Measurements from ENCODE around the gene CMPK2.

Gene CMPK2

GRCh38 chr2:6881516-6881915, 15.8 kb upstream of the CMPK2 start:
- POLR2A ChIA-PET = no interaction called here
- Histone ChIP-seq H3K27ac (ENCODE audit: extremely low read depth, low read depth, low read length) (no peak overlapping the region), H3K4me1 (ENCODE audit: control insufficient read depth, insufficient read depth, low read length) (no peaks in the 10 kb centered on the region), H3K4me3 (ENCODE audit: low read depth, low read length) (no peak overlapping the region), H3K9me3 (ENCODE audit: control insufficient read depth, insufficient read depth, low read depth, low read length) (no peaks in the 10 kb centered on the region), H3K36me3 (ENCODE audit: control insufficient read depth in 2 of 2, insufficient read depth in 1 of 2, low read length in 2 of 2) (no peaks in the 10 kb centered on the region)
- CTCF ChIA-PET = no interaction called here
- TF ChIP-seq ZNF423 (tag by site-specific recombination; IDR thresholded peaks at IDR 0.05) (no peak), ZNF19 (tag by site-specific recombination; IDR thresholded peaks at IDR 0.05; ENCODE audit: low read depth) (no peak), SALL2 (tag by site-specific recombination; IDR thresholded peaks at IDR 0.05; ENCODE audit: borderline replicate concordance) (no peak), ZNF121 (tag by site-specific recombination; IDR thresholded peaks at IDR 0.05) (no peak)

- Histone ChIP-seq H3K9me3 (ENCODE audit: control insufficient read depth, insufficient read depth, low read depth, low read length) (no peaks in the 10 kb centered on the region), H3K27ac (ENCODE audit: extremely low read depth, low read depth, low read length) (no peak overlapping the region), H3K36me3 (ENCODE audit: control insufficient read depth in 2 of 2, insufficient read depth in 1 of 2, low read length in 2 of 2) (no peaks in the 10 kb centered on the region), H3K4me1 (ENCODE audit: control insufficient read depth, insufficient read depth, low read length) (no peaks in the 10 kb centered on the region), H3K4me3 (ENCODE audit: low read depth, low read length) (no peak overlapping the region)
- POLR2A ChIA-PET = no interaction called here
- CTCF ChIA-PET = no interaction called here
- TF ChIP-seq PRDM1 (tag by site-specific recombination; IDR thresholded peaks at IDR 0.05) (no peak), WT1 (tag by site-specific recombination; IDR thresholded peaks at IDR 0.05) (peak; percentile 92), ZNF555 (tag by site-specific recombination; conservative IDR thresholded peaks at IDR 0.05) (no peak), SALL2 (tag by site-specific recombination; IDR thresholded peaks at IDR 0.05; ENCODE audit: borderline replicate concordance) (no peak)
Observed at GRCh38 chr2:6881046-6881445, 15.3 kb upstream of the CMPK2 start.

DNA sequence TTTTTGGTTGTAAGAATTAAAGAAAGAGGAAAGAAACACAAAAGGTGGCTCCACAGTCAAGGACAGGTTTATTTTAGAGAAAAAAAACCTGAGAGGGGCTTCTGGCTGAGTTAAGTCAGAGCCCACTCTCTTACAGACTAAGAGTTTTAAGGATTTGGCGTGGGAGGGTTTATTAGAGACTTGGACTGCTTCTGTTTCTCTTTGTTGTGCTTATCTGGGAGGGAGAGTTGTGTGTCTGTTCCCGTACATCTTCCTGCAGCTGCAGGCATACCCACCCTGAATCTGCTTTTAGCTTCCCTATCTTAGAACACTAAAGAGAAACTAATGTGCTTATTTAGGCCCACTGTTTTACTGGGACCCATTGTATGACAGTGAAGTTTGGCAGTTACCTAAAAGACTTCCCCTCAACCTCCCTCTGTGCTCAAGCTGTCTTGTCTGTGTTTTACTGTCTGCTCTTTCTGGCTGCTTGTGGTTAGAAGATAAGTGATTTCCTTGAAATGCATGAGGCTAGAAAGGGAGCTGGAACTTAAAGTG, 14.6 kb upstream of the CMPK2 start:
- no peaks in the 10 kb centered on the region for H3K4me1 ChIP-seq (ENCODE audit: control insufficient read depth, insufficient read depth, low read length)
- H3K27ac ChIP-seq (ENCODE audit: extremely low read depth, low read depth, low read length) = no peak overlapping the region
- H3K4me3 ChIP-seq (ENCODE audit: low read depth, low read length) = no peak overlapping the region
- no peaks in the 10 kb centered on the region for H3K9me3 ChIP-seq (ENCODE audit: control insufficient read depth, insufficient read depth, low read depth, low read length)
- no peaks in the 10 kb centered on the region for H3K36me3 ChIP-seq (ENCODE audit: control insufficient read depth in 2 of 2, insufficient read depth in 1 of 2, low read length in 2 of 2)
- POLR2A ChIA-PET = no interaction called here
- peak; percentile 92 for TF ChIP-seq SETDB1 (IDR thresholded peaks at IDR 0.05; ENCODE audit: insufficient read length, low read length)
- TF ChIP-seq, protein P1, sequence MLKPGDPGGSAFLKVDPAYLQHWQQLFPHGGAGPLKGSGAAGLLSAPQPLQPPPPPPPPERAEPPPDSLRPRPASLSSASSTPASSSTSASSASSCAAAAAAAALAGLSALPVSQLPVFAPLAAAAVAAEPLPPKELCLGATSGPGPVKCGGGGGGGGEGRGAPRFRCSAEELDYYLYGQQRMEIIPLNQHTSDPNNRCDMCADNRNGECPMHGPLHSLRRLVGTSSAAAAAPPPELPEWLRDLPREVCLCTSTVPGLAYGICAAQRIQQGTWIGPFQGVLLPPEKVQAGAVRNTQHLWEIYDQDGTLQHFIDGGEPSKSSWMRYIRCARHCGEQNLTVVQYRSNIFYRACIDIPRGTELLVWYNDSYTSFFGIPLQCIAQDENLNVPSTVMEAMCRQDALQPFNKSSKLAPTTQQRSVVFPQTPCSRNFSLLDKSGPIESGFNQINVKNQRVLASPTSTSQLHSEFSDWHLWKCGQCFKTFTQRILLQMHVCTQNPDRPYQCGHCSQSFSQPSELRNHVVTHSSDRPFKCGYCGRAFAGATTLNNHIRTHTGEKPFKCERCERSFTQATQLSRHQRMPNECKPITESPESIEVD (tag by site-specific recombination; IDR thresholded peaks at IDR 0.05) = no peak
- TF ChIP-seq ZNF501 (tag by site-specific recombination; IDR thresholded peaks at IDR 0.05) = no peak
- CTCF ChIA-PET = interaction anchor here (0.6 kb wide), 1 partner anchor 217 kb away, joined by 4 read pairs; no protein-coding TSS in a partner anchor

DNA sequence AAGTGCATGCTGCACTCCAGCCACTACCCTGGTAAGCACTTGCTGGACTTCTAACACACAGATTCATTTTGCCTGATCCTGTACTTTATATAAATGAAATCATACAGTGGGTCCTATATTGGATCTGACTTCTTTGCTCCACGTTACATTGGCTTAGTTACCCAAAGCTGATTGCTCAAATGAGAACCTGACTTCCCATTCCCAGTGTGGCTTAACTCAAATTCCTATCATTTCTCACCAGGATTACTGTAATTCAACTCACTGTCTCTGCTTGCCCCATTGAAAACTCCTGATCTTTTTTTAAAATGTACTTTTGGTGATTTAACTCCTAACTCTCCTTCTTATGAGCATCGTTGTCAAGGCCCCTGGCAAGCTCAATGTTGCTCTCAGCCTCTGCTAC, 13.3 kb upstream of the CMPK2 start:
- Histone ChIP-seq H3K36me3 (ENCODE audit: control insufficient read depth in 2 of 2, insufficient read depth in 1 of 2, low read length in 2 of 2) (no peaks in the 10 kb centered on the region), H3K4me3 (ENCODE audit: low read depth, low read length) (no peak overlapping the region), H3K27ac (ENCODE audit: extremely low read depth, low read depth, low read length) (no peak overlapping the region), H3K4me1 (ENCODE audit: control insufficient read depth, insufficient read depth, low read length) (no peaks in the 10 kb centered on the region), H3K9me3 (ENCODE audit: control insufficient read depth, insufficient read depth, low read depth, low read length) (no peaks in the 10 kb centered on the region)
- ChIA-PET POLR2A (interaction anchor here (0.9 kb wide), 1 partner anchor 14 kb away, joined by 3 read pairs; the partner anchor contains the start of gene CMPK2), CTCF (interaction anchor here (0.7 kb wide), 1 partner anchor 1653 kb away, joined by 4 read pairs; no protein-coding TSS in a partner anchor)
- no peak for TF ChIP-seq REPIN1 (tag by site-specific recombination; IDR thresholded peaks at IDR 0.05; ENCODE audit: low read depth)
- TF ChIP-seq, protein P2, sequence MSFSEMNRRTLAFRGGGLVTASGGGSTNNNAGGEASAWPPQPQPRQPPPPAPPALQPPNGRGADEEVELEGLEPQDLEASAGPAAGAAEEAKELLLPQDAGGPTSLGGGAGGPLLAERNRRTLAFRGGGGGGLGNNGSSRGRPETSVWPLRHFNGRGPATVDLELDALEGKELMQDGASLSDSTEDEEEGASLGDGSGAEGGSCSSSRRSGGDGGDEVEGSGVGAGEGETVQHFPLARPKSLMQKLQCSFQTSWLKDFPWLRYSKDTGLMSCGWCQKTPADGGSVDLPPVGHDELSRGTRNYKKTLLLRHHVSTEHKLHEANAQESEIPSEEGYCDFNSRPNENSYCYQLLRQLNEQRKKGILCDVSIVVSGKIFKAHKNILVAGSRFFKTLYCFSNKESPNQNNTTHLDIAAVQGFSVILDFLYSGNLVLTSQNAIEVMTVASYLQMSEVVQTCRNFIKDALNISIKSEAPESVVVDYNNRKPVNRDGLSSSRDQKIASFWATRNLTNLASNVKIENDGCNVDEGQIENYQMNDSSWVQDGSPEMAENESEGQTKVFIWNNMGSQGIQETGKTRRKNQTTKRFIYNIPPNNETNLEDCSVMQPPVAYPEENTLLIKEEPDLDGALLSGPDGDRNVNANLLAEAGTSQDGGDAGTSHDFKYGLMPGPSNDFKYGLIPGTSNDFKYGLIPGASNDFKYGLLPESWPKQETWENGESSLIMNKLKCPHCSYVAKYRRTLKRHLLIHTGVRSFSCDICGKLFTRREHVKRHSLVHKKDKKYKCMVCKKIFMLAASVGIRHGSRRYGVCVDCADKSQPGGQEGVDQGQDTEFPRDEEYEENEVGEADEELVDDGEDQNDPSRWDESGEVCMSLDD (tag by site-specific recombination; IDR thresholded peaks at IDR 0.05) = no peak
- no peak for TF ChIP-seq ZSCAN16 (tag by site-specific recombination; IDR thresholded peaks at IDR 0.05)
- TF ChIP-seq YY2 (tag by site-specific recombination; IDR thresholded peaks at IDR 0.05) = no peak
- no peak for TF ChIP-seq SALL2 (tag by site-specific recombination; IDR thresholded peaks at IDR 0.05; ENCODE audit: borderline replicate concordance)
- TF ChIP-seq ZNF140 (tag by site-specific recombination; IDR thresholded peaks at IDR 0.05) = no peak
- TF ChIP-seq ZFP37 (tag by site-specific recombination; IDR thresholded peaks at IDR 0.05) = no peak
- TF ChIP-seq OVOL3 (tag by site-specific recombination; IDR thresholded peaks at IDR 0.05) = no peak
- no peak for TF ChIP-seq ZNF16 (tag by site-specific recombination; IDR thresholded peaks at IDR 0.05; ENCODE audit: low read depth)
- TF ChIP-seq ZSCAN30 (tag by site-specific recombination; IDR thresholded peaks at IDR 0.05) = no peak
- no peak for TF ChIP-seq GLIS2 (tag by site-specific recombination; IDR thresholded peaks at IDR 0.05)

Measured in HEK293 (cell line).